GM23338 (cell line): Measurements from ENCODE around the gene FRMD3.

Experiments
- CREB1 ChIP-seq: fragments of 250-450 bp; sonication (Bioruptor Pico); IDR thresholded peaks from 2 replicates; pipeline ENCODE4 v1.5.0; 2020; ENCODE audit warnings: low read depth, mild to moderate bottlenecking, moderate library complexity
- EZH2 ChIP-seq: fragments of 200-600 bp; sonication (generic); IDR thresholded peaks from one replicate; pipeline ENCODE4 v1.8.0; 2017; ENCODE audit warnings: antibody characterized with exemption, mild to moderate bottlenecking, low read depth; ENCODE audit not compliant: unreplicated experiment
- EZH2phosphoT487 ChIP-seq: fragments of 200-600 bp; sonication (generic); IDR thresholded peaks from one replicate; pipeline ENCODE4 v1.8.1; 2018; ENCODE audit warnings: antibody characterized with exemption; ENCODE audit not compliant: unreplicated experiment
- POLR2AphosphoS5 ChIP-seq: IDR thresholded peaks from 2 replicates; pipeline ENCODE4 v1.6.1; 2016; ENCODE audit warnings: antibody characterized with exemption, low read depth
- ZNF114 ChIP-seq: fragments of 250-450 bp; sonication (Bioruptor Pico); IDR thresholded peaks from 2 replicates; pipeline ENCODE4 v1.5.0; 2020; ENCODE audit warnings: mild to moderate bottlenecking, moderate library complexity
- ZNF331 ChIP-seq: fragments of 250-450 bp; sonication (Bioruptor Pico); IDR thresholded peaks from 2 replicates; pipeline ENCODE4 v1.5.0; 2020; ENCODE audit warnings: low read depth, mild to moderate bottlenecking, moderate library complexity
- TF ChIP-seq, protein P1 (sequence below), 2 experiments: fragments of 200-600 bp in 1 of 2; sonication (generic) in 1 of 2; conservative IDR thresholded peaks; 2 replicates each; pipeline versions ENCODE4 v1.5.1 to v1.6.1; 2016 to 2017; ENCODE audit warnings: antibody characterized with exemption in 2 of 2, low read depth in 2 of 2, mild to moderate bottlenecking in 2 of 2, moderate library complexity in 1 of 2
- TF ChIP-seq, protein P2 (sequence below): IDR thresholded peaks from one replicate; pipeline ENCODE4 v1.6.1; 2018; ENCODE audit warnings: antibody characterized with exemption; ENCODE audit not compliant: unreplicated experiment
- TF ChIP-seq, protein P3 (sequence below): IDR thresholded peaks from 2 replicates; pipeline ENCODE4 v1.6.1; 2016; ENCODE audit warnings: antibody characterized with exemption

- TF ChIP-seq ZNF114 (CRISPR knock-in tag) (no peak), EZH2 (no peak), CREB1 (CRISPR knock-in tag) (no peak), EZH2phosphoT487 (no peak), POLR2AphosphoS5 (no peak), ZNF331 (CRISPR knock-in tag) (no peak)
- TF ChIP-seq, protein P1, sequence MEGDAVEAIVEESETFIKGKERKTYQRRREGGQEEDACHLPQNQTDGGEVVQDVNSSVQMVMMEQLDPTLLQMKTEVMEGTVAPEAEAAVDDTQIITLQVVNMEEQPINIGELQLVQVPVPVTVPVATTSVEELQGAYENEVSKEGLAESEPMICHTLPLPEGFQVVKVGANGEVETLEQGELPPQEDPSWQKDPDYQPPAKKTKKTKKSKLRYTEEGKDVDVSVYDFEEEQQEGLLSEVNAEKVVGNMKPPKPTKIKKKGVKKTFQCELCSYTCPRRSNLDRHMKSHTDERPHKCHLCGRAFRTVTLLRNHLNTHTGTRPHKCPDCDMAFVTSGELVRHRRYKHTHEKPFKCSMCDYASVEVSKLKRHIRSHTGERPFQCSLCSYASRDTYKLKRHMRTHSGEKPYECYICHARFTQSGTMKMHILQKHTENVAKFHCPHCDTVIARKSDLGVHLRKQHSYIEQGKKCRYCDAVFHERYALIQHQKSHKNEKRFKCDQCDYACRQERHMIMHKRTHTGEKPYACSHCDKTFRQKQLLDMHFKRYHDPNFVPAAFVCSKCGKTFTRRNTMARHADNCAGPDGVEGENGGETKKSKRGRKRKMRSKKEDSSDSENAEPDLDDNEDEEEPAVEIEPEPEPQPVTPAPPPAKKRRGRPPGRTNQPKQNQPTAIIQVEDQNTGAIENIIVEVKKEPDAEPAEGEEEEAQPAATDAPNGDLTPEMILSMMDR (conservative IDR thresholded peaks at IDR 0.05; ENCODE audit: low read depth in 2 of 2): no peak
- TF ChIP-seq, protein P2, sequence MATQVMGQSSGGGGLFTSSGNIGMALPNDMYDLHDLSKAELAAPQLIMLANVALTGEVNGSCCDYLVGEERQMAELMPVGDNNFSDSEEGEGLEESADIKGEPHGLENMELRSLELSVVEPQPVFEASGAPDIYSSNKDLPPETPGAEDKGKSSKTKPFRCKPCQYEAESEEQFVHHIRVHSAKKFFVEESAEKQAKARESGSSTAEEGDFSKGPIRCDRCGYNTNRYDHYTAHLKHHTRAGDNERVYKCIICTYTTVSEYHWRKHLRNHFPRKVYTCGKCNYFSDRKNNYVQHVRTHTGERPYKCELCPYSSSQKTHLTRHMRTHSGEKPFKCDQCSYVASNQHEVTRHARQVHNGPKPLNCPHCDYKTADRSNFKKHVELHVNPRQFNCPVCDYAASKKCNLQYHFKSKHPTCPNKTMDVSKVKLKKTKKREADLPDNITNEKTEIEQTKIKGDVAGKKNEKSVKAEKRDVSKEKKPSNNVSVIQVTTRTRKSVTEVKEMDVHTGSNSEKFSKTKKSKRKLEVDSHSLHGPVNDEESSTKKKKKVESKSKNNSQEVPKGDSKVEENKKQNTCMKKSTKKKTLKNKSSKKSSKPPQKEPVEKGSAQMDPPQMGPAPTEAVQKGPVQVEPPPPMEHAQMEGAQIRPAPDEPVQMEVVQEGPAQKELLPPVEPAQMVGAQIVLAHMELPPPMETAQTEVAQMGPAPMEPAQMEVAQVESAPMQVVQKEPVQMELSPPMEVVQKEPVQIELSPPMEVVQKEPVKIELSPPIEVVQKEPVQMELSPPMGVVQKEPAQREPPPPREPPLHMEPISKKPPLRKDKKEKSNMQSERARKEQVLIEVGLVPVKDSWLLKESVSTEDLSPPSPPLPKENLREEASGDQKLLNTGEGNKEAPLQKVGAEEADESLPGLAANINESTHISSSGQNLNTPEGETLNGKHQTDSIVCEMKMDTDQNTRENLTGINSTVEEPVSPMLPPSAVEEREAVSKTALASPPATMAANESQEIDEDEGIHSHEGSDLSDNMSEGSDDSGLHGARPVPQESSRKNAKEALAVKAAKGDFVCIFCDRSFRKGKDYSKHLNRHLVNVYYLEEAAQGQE: no peak
- TF ChIP-seq, protein P3, sequence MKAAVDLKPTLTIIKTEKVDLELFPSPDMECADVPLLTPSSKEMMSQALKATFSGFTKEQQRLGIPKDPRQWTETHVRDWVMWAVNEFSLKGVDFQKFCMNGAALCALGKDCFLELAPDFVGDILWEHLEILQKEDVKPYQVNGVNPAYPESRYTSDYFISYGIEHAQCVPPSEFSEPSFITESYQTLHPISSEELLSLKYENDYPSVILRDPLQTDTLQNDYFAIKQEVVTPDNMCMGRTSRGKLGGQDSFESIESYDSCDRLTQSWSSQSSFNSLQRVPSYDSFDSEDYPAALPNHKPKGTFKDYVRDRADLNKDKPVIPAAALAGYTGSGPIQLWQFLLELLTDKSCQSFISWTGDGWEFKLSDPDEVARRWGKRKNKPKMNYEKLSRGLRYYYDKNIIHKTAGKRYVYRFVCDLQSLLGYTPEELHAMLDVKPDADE: no peak
These were observed 179.2 kb downstream of the FRMD3 start for GRCh38 chr9:83359039-83359438.
